CD14-positive monocyte (primary cell): ENCODE results near the gene USP17L24. TPM values are rescaled to one million over a fixed set of nuclear protein-coding genes. Genes with fewer than 3 reads are reported as not detected.
"Not testable (repeated sequence)": the region's sequence is repeated elsewhere in the genome, so short reads cannot be mapped to it uniquely, and the experiment has no call there.

Experiments used
- DNase-seq, 3 donors: peaks; one replicate each; pipeline ENCODE4 v3.0.0-alpha.2; 2011 to 2022
- H2AFZ ChIP-seq: 2 replicates; pipeline ENCODE4 v1.6.0; 2012; ENCODE audit warnings: mild to moderate bottlenecking, low read depth, low read length, inconsistent platforms; ENCODE audit not compliant: insufficient read depth, poor library complexity, severe bottlenecking
- H3K27ac ChIP-seq, 2 donors: 1 replicate in 1 of 2; 2 replicates in 1 of 2; pipeline ENCODE4 v1.5.1; 2012 to 2013; ENCODE audit warnings: low read length in 2 of 2, control low read depth in 1 of 2, inconsistent platforms in 1 of 2, low read depth in 1 of 2, mild to moderate bottlenecking in 1 of 2
- H3K27me3 ChIP-seq, 2 donors: one replicate each; pipeline versions ENCODE4 v1.6.0 to v1.6.1; 2011 to 2013; ENCODE audit warnings: low read length in 2 of 2; ENCODE audit not compliant: control insufficient read depth in 2 of 2, insufficient read depth in 2 of 2
- H3K36me3 ChIP-seq, 2 donors: replicated peaks in 1 of 2; 1 replicate in 1 of 2; 2 replicates in 1 of 2; pipeline versions ENCODE4 v1.5.1 to v1.6.1; 2012 to 2013; ENCODE audit warnings: low read length in 2 of 2, control low read depth in 1 of 2, inconsistent platforms in 1 of 2, mild to moderate bottlenecking in 1 of 2; ENCODE audit not compliant: insufficient read depth in 2 of 2, control insufficient read depth in 1 of 2
- H3K4me1 ChIP-seq, 2 donors: 1 replicate in 1 of 2; 2 replicates in 1 of 2; pipeline versions ENCODE4 v1.5.1 to v1.6.1; 2012 to 2013; ENCODE audit warnings: low read length in 2 of 2, control low read depth in 1 of 2, inconsistent platforms in 1 of 2, mild to moderate bottlenecking in 1 of 2, moderate library complexity in 1 of 2; ENCODE audit not compliant: insufficient read depth in 2 of 2, control insufficient read depth in 1 of 2
- H3K4me2 ChIP-seq: replicated peaks from 2 replicates; pipeline ENCODE3; 2012; ENCODE audit warnings: low read length, moderate library complexity, mild to moderate bottlenecking; ENCODE audit not compliant: poor library complexity, severe bottlenecking; ENCODE audit errors: extremely low read depth
- H3K4me3 ChIP-seq, 3 experiments: fragments of 200-600 bp in 1 of 3; sonication (generic) in 1 of 3; replicated peaks in 1 of 3; 1 replicate in 2 of 3; 2 replicates in 1 of 3; pipeline ENCODE4 v1.5.1; 2011 to 2013; ENCODE audit warnings: low read length in 3 of 3, mild to moderate bottlenecking in 3 of 3, control low read depth in 2 of 3, low read depth in 2 of 3, inconsistent platforms in 1 of 3, moderate library complexity in 1 of 3
- H3K79me2 ChIP-seq: 2 replicates; pipeline ENCODE4 v1.6.0; 2012; ENCODE audit warnings: mild to moderate bottlenecking, control low read depth, inconsistent platforms, low read length, moderate library complexity; ENCODE audit not compliant: insufficient read depth
- H3K9ac ChIP-seq: 2 replicates; pipeline ENCODE4 v1.6.0; 2017; ENCODE audit warnings: low read length, mild to moderate bottlenecking; ENCODE audit not compliant: insufficient read depth, poor library complexity, severe bottlenecking
- H3K9me3 ChIP-seq, 2 donors: replicated peaks in 1 of 2; 1 replicate in 1 of 2; 2 replicates in 1 of 2; pipeline versions ENCODE4 v1.5.1 to v1.6.1; 2012 to 2013; ENCODE audit warnings: low read length in 2 of 2, control low read depth in 1 of 2; ENCODE audit not compliant: control insufficient read depth in 1 of 2, insufficient read depth in 1 of 2
- H4K20me1 ChIP-seq: 2 replicates; pipeline ENCODE4 v1.6.0; 2012; ENCODE audit warnings: mild to moderate bottlenecking, low read length, control low read depth, moderate library complexity; ENCODE audit not compliant: insufficient read depth
- H3K27ac Mint-ChIP-seq, 7 donors: one replicate each; pipeline ENCODE4 v1.8.0; 2020; ENCODE audit warnings: mild to moderate bottlenecking in 7 of 7, mixed read lengths in 7 of 7, moderate library complexity in 6 of 7, inconsistent platforms in 2 of 7
- H3K27me3 Mint-ChIP-seq, 3 donors: one replicate each; pipeline ENCODE4 v1.8.0; 2021 to 2022; ENCODE audit warnings: low read depth in 3 of 3, mild to moderate bottlenecking in 3 of 3, mixed read lengths in 3 of 3, moderate library complexity in 3 of 3, inconsistent platforms in 1 of 3
- H3K36me3 Mint-ChIP-seq, 2 donors: one replicate each; pipeline ENCODE4 v1.8.0; 2020; ENCODE audit warnings: mixed read lengths in 2 of 2, inconsistent platforms in 1 of 2, mild to moderate bottlenecking in 1 of 2
- H3K4me1 Mint-ChIP-seq: one replicate; pipeline ENCODE4 v1.8.0; 2020; ENCODE audit warnings: mild to moderate bottlenecking, mixed read lengths
- H3K4me3 Mint-ChIP-seq, 2 donors: one replicate each; pipeline ENCODE4 v1.8.0; 2020; ENCODE audit warnings: mild to moderate bottlenecking in 2 of 2, mixed read lengths in 2 of 2, moderate library complexity in 1 of 2
- H3K9me3 Mint-ChIP-seq, 7 donors: one replicate each; pipeline ENCODE4 v1.8.0; 2020 to 2022; ENCODE audit warnings: mixed read lengths in 7 of 7, mild to moderate bottlenecking in 6 of 7, moderate library complexity in 6 of 7, inconsistent platforms in 2 of 7
- WGBS: methylation state at CpG from one replicate; pipeline ENCODE4 v1.1.5; 2013; ENCODE audit warnings: missing lambda C conversion rate; ENCODE audit not compliant: insufficient coverage; 5-methylcytosine and 5-hydroxymethylcytosine counted together
- intact Hi-C, 2 donors: fragments of 100-400 bp; cut with micrococcal nuclease; formaldehyde crosslinking; loops; one replicate each; pipeline versions ENCODE4 v1.15.0 to v1.15.1; 2023
- polyA plus RNA-seq, 3 donors: library from polyadenylated mRNA; depleted of rRNA in 1 of 3; unstranded in 2 of 3; stranded (reverse) in 1 of 3; fragments of 300-500 nt in 2 of 3; fragments of >200 nt in 1 of 3; fragmentation: Illumina TruSeq in 2 of 3; gene quantifications; 1 replicate in 2 of 3; 2 replicates in 1 of 3; pipeline ENCODE4 v1.2.3, GENCODE V29; 2012 to 2021

Gene USP17L24
- polyA plus RNA-seq, 3 donors, result not detected

- H3K79me2 ChIP-seq, H3K4me3 ChIP-seq, H2AFZ ChIP-seq, H3K27me3 Mint-ChIP-seq, H3K36me3 ChIP-seq, H3K27me3 ChIP-seq, H3K4me1 ChIP-seq, H3K36me3 Mint-ChIP-seq, H3K9me3 Mint-ChIP-seq, H3K9ac ChIP-seq, H3K27ac ChIP-seq, H3K9me3 ChIP-seq, H3K4me1 Mint-ChIP-seq, H4K20me1 ChIP-seq, H3K27ac Mint-ChIP-seq, intact Hi-C loops, DNase-seq, H3K4me2 ChIP-seq, H3K4me3 Mint-ChIP-seq: not testable (repeated sequence)
- no CpG with 5 or more reads among the region's 15 CpGs for WGBS
These were observed 14.1 kb downstream of the USP17L24 start, which contains the start of gene USP17L5 for GRCh38 chr4:9339103-9339502. USP17L5 (plus strand) TSS chr4:9339403; CDS start chr4:9339403, 0 bp downstream.

GRCh38 chr4:9343848-9344247 lies 18.9 kb downstream of the USP17L24 start, which contains the start of gene USP17L27:
USP17L27 (plus strand) TSS chr4:9344148; CDS start chr4:9344148, 0 bp downstream.
- H3K79me2 ChIP-seq, H3K27me3 ChIP-seq, H3K9me3 Mint-ChIP-seq, H3K27me3 Mint-ChIP-seq, H3K36me3 ChIP-seq, H3K4me1 Mint-ChIP-seq, H4K20me1 ChIP-seq, H3K4me3 Mint-ChIP-seq, H3K27ac ChIP-seq, H3K9ac ChIP-seq, H3K36me3 Mint-ChIP-seq, H3K27ac Mint-ChIP-seq, H3K4me3 ChIP-seq, H2AFZ ChIP-seq, H3K4me2 ChIP-seq, intact Hi-C loops, DNase-seq, H3K4me1 ChIP-seq, H3K9me3 ChIP-seq: not testable (repeated sequence)
- WGBS, result no CpG with 5 or more reads among the region's 15 CpGs

GRCh38 chr4:9348593-9348992 lies 23.6 kb downstream of the USP17L24 start, which contains the start of gene USP17L28:
USP17L28 (plus strand) TSS chr4:9348893; CDS start chr4:9348893, 0 bp downstream.
- H3K4me3 ChIP-seq, H3K9me3 ChIP-seq, H3K27ac ChIP-seq, H3K79me2 ChIP-seq, H3K4me3 Mint-ChIP-seq, H3K27me3 ChIP-seq, H3K36me3 Mint-ChIP-seq, H3K4me2 ChIP-seq, H3K4me1 ChIP-seq, H2AFZ ChIP-seq, H3K27ac Mint-ChIP-seq, H3K4me1 Mint-ChIP-seq, H3K27me3 Mint-ChIP-seq, H3K36me3 ChIP-seq, H4K20me1 ChIP-seq, DNase-seq, H3K9ac ChIP-seq, intact Hi-C loops, H3K9me3 Mint-ChIP-seq: not testable (repeated sequence)
- WGBS, result no CpG with 5 or more reads among the region's 15 CpGs

- H3K36me3 Mint-ChIP-seq, H3K27ac ChIP-seq, DNase-seq, H3K4me1 ChIP-seq, H3K4me1 Mint-ChIP-seq, H3K4me2 ChIP-seq, H3K9me3 Mint-ChIP-seq, H3K27me3 Mint-ChIP-seq, H4K20me1 ChIP-seq, H3K36me3 ChIP-seq, H3K79me2 ChIP-seq, H3K27ac Mint-ChIP-seq, H3K27me3 ChIP-seq, H2AFZ ChIP-seq, H3K4me3 Mint-ChIP-seq, H3K4me3 ChIP-seq, H3K9ac ChIP-seq, H3K9me3 ChIP-seq, intact Hi-C loops: not testable (repeated sequence)
- 97% methylated on average over 7 of the region's 18 CpGs for WGBS
These were observed 25.9 kb downstream of the USP17L24 start for GRCh38 chr4:9350866-9351265.
